Left lobe of liver (tissue), 2 donors: ENCODE data around the gene SLC7A7. TPM values are rescaled to one million over a fixed set of nuclear protein-coding genes. Genes with fewer than 3 reads are reported as not detected.
A peak's percentile ranks its signal among the peaks of the same experiment; 100 is the strongest.
"Not testable (repeated sequence)": the region's sequence is repeated elsewhere in the genome, so short reads cannot be mapped to it uniquely, and the experiment has no call there.

Experiments used
- ATAC-seq: fragments of 200-7000 bp; cut with Tn5 transposase; one replicate; pipeline ENCODE4 v1.9.1; 2020; ENCODE audit warnings: mild to moderate bottlenecking, moderate library complexity
- DNase-seq: peaks from one replicate; pipeline ENCODE4 v3.0.0-alpha.2; 2020; ENCODE audit warnings: low spot score
- total RNA-seq: library from RNA; stranded (reverse); gene quantifications from one replicate; pipeline ENCODE4 v1.2.1, GENCODE V29; 2021
- donor health status: DM: no; HTN: no; CAD: no; lungs with moderate emphysema.
- donor health status: DM: no; HTN: yes; CAD: no.

SLC7A7 gene
- total RNA-seq, 1 donor from 2014 or later = 6.1 TPM

DNA sequence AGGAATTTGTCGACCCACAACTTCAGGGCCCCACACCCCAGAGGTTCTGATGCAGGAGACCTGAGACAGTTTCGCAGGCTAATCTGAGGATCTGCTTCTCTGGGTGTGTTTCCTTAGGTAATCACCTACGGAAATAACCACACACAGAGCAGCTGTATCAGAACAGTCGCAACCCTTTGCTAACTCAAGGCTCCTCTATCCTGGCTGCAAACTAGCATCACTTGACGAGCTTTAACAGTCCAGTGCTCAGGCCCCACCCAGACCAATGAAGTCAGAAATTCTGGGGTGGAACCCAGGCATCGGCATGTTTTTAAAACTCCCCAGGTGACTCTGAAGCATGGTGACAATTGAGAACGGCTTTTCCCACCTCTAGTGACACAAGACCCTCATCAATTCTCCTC, 20.7 kb downstream of the SLC7A7 start:
- no peak for DNase-seq
- no peak for ATAC-seq

DNA sequence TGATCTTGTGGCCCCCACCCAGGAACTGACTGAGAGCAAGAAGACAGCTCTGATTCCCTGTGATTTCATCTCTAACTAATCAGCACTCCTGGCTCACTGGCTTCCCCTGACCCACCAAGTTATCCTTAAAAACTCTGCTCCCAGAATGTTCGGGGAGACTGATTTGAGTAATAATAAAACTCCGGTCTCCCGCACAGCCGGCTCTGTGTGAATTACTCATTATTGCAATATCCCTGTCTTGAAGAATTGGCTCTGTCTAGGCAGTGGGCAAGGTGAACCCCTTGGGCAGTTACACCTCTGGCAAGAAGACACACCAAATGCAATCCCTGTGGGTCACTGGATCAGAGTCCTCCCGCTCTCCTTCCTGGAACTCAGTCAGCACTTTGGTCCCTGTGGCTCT, 21.3 kb downstream of the SLC7A7 start:
- no peak for ATAC-seq
- DNase-seq = no peak

DNA sequence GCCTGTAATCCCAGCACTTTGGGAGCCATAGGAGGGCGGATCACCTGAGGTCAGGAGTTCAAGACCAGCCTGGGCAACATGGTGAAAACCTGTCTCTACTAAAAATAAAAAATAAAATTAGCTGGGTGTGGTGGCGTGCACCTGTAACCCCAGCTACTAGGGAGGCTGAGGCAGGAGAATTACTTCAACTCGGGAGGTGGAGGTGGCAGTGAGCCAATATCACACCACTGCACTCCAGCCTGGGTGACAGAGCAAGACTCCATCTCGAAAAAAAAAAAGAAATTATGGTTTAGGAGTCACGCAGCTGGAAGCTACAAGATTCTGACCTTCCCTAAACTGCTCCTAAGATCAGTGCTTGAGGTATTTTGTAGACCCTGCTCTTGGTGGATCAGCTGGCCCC, 21.7 kb downstream of the SLC7A7 start:
- ATAC-seq, DNase-seq: not testable (repeated sequence)

DNA sequence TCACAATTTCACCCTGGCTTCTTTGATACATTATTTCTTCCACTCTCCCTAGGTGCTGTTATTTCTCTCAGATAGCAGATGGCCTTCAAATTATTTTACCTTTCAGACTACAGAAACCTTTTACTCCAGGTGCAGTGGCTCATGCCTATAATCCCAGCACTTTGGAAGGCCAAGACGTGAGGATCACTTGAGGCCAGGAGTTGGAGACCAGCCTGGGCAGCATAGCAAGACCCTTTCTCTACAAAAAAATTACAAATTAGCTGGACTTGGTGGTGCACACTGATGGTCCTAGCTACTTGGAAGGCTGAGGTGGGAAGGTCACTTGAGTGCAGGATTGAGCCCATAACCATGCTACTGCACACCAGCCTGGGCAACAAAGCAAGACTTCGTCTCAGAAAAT, 23.1 kb downstream of the SLC7A7 start:
- no peak for DNase-seq
- no peak for ATAC-seq

DNA sequence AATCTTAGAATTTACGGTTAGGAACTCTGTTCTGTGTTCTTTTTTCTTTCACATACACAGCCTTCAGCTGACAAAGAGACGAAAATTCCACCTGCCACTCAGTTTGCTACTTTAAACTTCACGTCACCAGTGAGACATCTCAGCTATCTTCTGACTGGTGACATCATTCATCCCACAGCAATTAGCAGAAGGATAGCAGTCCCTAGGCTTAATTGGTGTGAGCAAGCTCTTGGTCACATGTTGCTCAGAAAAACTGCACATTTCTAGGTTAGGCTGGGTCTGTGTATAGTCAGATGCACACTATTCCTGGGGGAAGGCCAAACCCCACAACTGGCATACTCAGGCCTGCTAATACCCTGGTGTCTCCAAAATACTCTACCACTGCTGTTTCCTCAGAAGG, 23.9 kb downstream of the SLC7A7 start:
- DNase-seq = no peak
- ATAC-seq = no peak

DNA sequence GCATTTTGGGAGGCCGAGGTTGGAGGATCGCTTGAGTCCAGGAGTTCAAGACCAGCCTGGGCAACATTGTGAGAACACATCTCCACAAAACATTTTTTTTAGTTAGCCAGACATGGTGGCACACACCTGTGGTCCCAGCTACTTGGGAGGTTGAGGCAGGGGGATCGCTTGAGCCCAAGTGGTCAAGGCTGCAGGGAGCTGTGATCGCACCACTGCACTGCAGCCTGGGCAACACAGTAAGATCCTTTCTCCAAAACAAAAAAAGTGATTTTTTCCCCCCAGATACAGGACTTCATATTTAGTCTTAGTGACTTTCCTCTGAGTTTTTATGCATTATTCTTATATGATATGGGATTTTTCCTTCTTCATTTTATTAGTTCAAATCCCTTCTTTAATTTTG, 28.6 kb downstream of the SLC7A7 start:
- no peak for DNase-seq
- no peak for ATAC-seq

DNA sequence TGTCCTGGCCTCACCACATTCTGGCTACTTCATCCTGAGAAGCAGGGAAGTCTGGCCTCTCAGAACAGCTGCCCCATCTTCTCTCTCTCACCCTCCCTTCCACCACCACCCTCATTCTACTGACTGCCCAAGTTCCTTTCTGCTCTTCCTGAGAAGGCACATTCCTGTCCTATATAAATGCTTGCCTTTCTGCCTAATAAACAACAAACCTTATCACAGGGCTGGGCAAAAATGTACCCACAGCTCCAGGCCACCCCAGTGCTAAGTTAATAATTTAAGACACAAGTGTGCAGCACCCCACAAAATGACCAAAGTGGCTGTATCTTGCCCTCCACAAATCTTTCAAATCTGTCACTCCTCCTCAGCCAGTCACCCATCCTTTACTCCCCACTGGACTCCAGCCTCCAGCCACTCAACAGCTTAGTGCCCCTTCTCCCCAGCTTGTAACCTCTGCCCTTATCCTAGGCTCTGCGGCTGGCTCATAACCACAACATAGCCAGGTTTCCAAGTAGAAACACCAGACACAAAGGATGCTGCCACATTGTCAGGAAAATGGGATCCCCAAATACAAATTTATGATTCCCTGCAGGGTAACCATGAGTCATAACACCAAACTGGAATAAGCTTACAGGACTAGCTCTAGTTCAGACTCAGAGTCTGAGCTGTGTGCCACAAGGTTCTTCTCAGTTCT, 33.8 kb downstream of the SLC7A7 start:
- no peak for DNase-seq
- ATAC-seq = no peak

DNA sequence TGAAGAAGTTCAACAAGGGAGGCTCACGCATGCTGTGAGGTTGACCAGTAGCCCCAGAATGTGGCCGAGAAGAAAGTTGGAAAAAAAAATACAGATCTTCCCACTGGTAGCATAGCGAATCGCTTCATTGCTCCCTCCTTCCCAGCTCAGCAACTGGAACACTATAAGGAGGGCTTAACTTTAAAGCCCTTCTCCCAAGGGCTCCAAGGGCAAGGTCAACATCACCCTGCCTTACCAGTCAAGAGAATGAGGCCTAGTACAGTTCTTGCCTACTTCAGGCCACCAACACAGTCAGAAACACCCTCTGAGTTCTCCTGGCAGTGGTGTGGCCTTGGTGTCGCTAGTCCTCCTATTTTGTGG, 34.3 kb downstream of the SLC7A7 start:
- ATAC-seq = no peak
- DNase-seq = no peak

DNA sequence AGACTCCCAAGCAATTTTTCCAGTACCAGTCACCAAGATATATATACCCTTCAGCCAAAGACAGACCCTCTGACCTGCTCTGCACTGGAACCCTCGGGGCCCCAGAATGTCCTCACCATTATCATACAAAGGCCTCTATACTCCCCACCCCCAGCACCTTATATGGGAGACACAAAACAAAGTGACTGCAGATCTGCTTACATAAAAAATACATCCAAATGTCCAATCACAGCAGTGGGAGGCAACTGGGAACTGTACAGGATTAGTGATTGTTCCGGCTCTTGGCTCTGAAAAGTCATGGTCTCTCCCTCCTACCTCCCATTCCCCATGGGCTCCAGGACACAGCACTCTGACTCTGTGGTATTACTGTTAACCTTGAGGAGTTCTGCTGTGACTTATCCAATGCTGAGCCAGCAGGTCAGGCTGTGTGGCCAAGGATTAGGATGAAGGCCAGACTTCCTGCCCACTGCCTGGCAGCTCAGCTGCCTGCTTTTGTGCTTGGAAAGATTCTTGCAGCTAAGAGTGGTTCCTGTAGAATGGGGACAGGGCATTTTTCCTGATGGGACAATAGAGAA, 35.0 kb downstream of the SLC7A7 start:
- DNase-seq (no peak), ATAC-seq (peak; percentile 30)

DNA sequence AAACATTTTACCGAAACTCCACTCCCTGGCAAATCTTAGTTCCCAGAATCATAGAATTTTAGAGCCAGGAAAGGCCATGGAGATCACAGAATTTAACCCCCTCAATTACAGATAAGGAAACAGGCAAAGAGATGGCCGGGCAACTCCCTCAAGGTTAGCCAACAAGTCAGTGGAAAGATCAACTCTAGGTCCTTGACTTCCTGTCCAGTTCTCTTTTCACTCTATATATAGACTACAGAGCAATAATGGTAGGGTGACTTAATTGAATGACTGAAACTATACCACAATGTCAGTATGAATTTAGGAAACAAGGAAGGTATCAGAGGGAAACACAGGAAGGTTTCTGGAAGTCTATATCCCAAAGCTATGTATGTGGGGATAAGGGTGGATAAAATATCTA, 37.2 kb downstream of the SLC7A7 start:
- no peak for DNase-seq
- ATAC-seq = no peak

DNA sequence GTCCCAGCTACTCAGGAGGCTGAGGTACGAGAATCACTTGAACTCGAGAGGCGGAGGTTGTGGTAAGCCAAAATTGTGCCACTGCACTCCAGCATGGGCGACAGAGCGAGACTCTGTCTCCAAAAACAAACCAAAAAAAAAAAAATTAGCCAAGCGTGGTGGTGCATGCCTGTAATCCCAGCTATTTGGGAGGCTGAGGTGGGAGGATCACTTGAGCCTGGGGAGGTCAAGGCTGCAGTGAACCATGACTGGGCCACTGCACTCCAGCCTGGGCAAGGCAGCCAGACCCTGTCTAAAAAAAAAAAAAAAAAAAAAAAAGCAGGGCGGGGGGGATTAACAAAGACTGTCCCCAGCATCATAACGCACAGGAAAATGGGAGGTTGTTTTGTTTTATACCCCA, 38.4 kb downstream of the SLC7A7 start:
- not testable (repeated sequence) for ATAC-seq, DNase-seq

DNA sequence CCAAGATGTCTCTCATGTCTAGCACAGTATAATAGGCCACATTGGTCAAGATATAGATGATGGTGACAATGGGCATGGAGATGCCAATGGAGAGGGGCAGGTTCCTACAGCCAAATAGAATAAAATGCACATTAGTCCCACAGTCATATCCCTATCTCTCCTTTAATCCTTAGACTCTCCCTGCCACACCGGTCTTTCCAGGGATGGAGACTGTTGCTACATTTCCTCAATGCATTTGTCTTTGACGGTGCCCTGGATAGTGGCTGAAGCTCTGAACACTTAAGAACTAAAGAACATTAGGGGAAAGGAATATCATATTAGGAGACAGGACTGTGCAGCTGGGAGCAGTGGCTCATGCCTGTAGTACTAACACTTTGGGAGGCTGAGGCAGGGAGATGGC, 39.0 kb downstream of the SLC7A7 start:
- no peak for ATAC-seq
- DNase-seq = no peak

DNA sequence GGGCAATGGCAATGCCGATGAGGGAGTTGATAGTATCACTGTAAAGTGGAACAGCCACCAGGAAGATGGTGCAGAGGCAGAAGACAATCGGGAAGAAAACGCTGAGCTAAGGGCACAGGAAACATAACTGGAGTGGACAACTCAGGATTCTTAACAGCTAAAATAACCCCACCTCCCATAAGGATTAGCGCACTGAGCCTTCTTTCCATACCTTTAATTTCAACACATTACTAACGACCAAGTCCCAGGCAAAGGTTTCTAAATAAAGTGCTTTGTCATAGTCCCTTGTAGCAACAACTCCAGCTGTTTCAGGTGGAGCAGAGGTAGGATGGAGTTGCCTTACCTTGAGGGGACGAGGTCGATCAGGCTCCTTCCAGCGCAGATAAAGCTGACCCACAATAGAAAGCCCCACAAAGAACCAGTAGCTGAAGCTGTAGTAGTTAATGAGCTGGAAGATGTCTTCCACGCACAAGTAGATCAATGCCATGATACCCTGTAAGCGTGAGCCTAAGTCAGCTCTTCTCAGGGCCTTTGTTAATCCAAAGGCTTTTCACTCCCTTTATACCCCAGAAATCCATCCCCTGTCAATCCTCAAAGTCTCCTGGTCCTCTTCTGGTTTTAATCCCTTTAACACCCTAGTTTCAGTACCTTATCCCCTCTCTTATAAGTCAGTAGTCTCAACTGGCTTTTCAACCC, 41.1 kb downstream of the SLC7A7 start:
- DNase-seq (no peak), ATAC-seq (no peak)

DNA sequence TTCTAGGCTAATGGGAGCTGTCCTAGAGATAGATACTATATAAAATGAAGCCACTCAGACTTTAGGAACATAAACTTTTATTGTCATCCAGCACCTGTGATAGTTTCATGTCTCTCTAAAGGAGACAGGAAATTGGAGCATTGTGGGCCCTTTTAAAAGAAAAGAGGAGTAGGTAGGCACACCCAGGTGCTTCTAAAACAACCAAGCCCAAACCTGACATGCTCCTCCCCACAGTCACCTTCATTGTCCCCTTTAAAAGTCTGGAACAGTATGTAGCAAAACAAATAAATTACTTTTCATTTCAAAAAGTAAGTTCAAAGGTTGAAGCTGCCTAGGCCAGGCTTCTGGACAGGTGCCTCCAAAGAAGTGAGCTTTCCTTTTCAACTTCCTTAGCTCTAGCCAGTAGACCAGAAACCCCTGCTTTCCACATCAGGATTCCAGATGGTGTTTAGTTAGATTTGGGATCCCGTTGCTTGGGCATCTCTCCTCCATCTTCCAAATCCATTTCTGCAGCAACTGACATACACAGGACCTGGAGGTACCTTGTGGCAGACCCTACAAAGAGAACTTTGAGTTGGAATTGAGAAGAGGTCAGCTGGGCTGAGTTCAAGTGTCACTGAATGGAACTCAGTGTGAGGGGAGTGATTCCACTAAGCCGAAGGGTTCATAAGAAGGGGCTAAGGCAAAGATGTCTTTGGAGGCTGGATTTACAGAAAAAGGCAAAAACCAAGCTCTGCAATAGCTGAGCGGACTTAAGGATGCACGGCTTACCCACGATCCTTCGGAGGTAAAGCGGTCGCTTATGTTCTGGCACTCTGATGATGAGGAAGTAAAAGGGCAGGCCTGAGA, 41.8 kb downstream of the SLC7A7 start:
- peak; percentile 10 for ATAC-seq
- DNase-seq = no peak

DNA sequence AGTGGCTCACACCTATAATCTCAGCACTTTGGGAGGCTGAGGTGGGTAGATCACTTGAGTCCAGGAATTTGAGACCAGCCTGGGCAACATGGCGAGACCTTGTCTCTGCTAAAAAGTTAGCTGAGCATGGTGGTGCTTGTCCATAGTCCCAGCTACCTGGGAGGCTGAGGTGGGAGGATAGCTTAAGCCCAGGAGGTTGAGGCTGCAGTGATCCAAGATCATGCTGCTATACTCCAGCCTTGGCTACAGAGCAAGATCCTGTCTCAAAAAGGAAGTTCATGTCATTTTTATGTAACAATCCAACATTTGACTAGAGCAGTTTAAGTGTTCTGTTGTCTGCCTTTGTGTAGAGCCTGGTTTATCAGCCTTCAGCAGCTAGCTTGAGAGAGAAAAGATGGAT, 42.5 kb downstream of the SLC7A7 start:
- ATAC-seq (no peak), DNase-seq (no peak)

DNA sequence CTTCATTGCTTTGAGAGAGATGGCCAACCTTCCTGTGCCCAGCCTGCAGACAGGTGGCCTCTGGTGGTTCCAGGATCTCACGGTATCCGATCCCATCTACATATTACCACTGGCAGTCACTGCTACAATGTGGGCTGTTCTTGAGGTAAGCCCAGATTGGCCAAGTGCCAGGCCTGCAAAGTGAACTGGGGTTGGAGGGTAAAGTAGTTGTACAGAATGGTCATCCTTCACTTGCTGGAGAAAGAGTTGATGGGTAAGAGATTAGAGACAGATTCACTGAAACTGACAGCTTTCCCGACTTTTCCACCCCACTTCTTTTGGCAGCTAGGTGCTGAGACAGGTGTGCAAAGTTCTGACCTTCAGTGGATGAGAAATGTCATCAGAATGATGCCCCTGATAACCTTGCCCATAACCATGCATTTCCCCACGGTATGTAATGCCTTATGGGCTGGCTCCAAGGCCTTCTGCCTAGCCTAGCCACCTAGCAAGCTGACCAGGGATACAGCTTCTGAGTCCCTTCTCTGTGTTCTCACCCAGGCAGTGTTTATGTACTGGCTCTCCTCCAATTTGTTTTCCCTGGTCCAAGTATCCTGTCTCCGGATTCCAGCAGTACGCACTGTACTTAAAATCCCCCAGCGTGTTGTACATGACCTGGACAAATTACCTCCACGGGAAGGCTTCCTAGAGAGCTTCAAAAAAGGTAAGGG, 44.6 kb downstream of the SLC7A7 start:
- DNase-seq (no peak), ATAC-seq (no peak)

DNA sequence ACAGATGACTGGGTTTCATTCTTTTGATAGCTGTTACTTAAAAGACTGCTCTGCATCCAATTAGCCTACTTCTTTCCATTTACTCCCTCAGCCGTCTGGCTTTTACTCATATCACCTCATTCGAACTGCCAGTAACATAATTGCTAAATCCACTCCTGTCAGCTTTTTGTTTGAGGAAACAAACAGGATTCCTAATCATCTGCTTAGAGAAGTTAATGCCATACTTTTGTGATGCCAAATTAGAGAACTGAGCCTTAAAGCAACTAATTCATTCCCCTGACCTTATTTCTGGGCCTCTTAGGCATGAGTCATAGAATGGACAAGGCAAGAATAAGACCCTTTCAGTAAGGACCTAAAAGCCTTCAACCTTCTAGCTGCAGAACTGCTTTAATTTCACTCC, 45.9 kb downstream of the SLC7A7 start:
- ATAC-seq (no peak), DNase-seq (no peak)

DNA sequence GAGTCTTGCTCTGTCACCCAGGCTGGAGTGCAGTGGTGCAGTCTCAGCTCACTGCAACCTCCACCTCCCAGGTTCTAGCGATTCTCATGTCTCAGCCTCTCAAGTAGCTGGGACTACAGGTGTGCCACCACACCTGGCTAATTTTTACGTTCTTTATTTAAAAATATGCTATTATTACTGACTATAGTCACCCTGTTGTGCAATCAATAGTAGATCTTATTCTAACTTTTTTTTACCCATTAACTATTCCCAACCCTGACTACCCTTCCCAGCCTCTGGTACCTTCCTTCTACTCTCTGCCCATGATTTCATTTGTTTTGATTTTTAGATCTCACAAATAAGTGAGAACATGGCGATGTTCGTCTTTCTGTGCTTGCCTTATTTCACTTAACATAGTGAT, 46.3 kb downstream of the SLC7A7 start:
- no peak for ATAC-seq
- DNase-seq = no peak

DNA sequence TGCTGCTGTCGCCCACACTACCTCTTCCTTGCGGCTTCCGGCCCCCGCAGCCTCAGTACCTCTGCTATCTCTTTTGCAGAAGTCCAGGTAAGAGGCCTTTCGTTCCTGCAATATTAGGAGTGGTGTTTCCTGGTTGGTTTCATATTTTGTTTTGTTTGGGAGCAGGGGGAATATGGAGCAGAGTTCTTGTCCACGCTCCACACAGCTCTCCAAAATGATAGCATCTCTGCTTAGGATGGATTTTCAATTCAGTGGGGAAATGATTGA, 48.0 kb downstream of the SLC7A7 start:
- ATAC-seq (no peak), DNase-seq (no peak)

DNA sequence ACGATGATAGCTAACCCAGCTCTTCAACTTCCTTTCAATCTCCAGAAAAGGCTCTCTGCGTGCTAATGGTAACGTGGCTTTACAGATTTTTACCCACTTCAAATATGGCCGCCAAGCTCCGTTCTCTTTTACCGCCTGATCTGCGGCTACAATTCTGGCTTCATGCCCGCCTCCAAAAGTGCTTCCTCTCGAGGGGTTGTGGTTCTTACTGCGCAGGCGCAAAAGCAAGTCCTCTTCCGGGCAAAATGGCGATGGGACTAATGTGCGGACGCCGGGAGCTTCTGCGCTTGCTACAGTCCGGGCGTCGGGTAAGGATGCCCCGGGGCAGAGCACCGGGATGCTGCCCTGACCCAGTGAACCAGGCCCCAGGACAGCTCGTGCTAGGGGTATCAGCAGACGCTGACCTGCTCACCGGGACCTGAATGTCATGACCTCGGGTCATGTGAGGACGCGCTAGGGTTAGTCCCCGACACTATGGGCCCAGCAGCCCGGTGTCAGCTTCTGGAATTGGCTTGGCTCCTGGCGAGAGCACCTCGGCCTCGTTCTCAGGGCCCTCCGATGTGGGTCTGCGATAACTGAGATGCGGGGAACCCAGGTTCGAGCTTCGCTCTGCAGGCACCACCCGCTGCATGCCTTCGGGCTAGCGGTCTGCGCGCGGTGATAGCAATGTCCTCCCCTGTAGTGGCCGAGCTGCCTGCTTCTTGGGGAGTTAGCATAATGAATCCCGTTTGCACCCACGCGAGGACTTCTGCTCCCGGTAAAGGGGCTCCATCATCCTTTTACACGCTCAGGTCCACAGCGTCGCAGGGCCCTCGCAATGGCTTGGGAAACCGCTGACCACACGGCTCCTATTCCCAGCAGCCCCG, 48.5 kb downstream of the SLC7A7 start, which contains the start of gene OXA1L:
OXA1L (plus strand) TSS at position 232 of the 866 bp plus-strand sequence; CDS start at position 246, 14 bp downstream.
- peak; percentile 98 for DNase-seq

More for the DNA sequence above, 48.5 kb downstream of the SLC7A7 start, which contains the start of gene OXA1L:
- ATAC-seq = peak; percentile 92
